Stimulated activated CD4-positive, alpha-beta T cell treated with anti-CD3 and anti-CD28 coated beads, Interleukin-12 subunit alpha, Interleukin-12 subunit beta, amount 100 ng/mL, for 48 hours (primary cell): ENCODE measurements around the gene ARG2.

ENCODE experiments used
- DNase-seq, 3 donors: peaks; one replicate each; pipeline ENCODE4 v3.0.0-alpha.2; 2020; ENCODE audit warnings: low read depth in 2 of 3, low spot score in 1 of 3

ARG2 gene

DNA sequence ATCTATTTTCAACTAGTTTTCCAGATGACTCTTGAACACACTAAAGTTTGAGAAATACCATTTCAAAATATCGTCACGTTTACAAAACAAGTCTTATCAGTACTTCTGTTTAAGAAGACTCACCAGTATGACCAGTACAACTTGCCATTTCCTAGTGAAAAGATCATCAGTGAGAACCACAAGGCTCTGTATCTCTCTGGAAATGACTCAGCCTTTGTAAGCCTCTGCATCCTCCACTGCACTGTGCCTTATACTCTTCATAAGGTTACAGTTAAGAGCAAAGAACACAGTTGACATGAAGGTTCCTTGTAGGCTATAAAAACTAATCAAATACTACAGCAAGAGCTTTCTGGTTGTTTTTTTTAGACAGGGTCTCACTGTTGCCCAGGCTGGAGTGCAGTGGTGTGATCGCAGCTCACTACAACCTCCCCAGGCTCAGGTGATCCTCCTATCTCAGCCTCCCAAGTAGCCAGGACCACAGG, 60.4 kb downstream of the ARG2 start:
- DNase-seq, result no peak

- DNase-seq, result no peak
Measured at GRCh38 chr14:67680941-67681340, 61.2 kb downstream of the ARG2 start.

DNA sequence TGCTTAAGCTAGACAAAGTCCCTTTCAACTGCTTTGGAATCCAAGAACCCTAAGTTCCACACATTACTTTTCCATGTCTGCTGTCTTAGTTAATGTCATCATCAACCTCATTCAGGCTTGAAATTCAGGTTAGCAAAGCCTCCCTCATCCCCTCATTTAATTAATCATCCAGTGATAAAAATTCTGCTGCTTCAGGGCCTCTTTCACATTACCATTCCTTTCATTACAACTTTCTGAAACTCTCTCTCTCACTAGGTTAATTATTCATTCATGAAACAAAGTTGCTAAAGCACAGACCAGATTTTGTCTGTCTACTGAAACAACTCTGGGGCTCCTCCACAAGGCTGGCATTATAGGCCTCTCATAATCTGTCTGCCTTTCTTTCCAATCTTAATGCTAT, 64.1 kb downstream of the ARG2 start:
- no peak for DNase-seq

DNA sequence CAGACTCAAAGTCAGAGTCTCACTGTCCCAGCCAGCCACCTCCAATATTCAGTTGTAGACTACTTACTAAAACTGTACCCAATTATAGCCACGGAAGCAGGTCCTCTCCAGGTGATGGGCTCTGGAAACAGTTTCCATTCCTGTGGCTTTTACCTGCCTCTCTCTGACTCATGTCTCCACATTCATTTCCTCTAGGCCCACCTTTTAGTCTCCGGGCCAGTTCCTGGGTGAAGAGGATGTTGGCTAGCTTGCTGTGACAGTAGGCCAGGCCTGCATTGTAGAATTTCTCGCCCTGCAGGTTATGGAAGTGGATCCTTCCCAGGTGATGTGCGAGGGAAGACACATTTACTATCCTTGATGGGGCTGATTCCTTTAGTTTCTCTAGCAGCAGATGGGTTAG, 70.3 kb downstream of the ARG2 start:
- no peak for DNase-seq

DNA sequence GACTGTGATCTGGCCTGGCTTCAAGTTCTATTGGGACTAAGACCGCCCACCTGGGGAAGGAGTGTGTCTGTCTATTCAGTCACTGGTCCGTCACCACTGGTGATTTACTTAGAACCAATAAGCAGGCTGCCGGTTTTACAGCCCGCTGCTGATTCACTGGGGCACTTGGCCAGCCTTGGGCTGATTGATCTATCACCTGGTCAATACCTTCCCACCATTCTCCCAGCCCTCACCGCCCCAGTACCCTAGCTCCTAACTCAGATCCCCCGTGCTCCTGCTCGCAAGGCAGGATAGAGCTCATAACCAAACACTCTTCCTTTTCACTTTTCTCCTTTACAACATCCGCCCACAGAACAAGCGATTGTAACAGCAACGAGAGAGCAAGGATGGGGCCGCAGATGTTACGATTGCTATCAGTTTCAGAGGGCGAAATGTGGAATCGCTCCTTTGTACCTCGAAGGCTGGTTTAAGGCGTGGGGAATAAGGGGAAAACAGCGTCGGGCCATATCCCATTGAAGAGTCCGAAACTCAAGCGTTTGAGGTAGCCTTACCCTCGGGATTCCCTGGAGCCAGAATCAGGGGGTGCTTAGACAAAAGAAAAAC, 75.2 kb downstream of the ARG2 start:
- peak; percentile 66 to 72 (median 70) for DNase-seq

GRCh38 chr14:67695394-67695949, 75.8 kb downstream of the ARG2 start, which contains the start of gene RDH11:
RDH11 (minus strand) TSS chr14:67695764; CDS start chr14:67695703, 61 bp downstream.
- peak; percentile 75 to 77 (median 75) for DNase-seq

DNA sequence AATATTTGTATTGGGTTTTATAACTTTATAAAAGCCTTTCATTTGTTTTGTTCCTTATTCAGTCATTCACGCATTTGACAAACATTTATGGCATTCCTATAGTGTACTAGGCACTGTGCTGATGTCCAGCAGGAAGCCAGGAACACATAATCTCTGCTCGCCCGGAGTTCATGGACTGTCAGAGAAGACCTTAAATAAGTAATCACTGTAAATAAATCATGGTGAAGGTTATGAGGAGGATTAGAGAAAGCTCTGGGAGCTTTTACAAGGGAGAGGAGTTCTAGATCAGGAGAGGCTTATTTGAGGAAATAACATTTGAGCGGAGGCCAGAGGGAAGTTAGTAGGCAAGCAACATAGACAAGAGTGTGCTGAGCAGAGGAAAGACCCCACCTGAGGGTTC, 77.3 kb downstream of the ARG2 start:
- DNase-seq, result no peak

DNA sequence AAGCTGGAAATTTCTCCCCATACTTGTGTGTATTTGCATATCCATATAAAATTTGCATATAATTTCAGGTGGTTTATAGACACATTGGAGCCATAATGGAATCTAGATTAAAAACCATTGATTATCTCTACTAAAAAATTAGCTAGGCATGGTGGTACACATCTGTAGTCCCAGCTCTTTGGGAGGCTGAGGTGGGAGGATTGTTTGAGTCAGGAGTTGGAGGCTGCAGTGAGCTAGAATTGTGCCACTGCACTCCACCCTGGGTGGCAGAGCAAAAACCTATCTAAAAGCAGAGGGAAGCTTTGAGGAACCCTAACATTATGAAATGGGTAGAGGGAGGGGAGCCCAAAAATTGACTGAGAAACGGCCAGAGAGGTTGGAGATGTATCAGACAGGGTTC, 78.5 kb downstream of the ARG2 start:
- DNase-seq, result no peak
